IPS-15b (cell line): ENCODE data around the gene RGL4.

Experiments used
- H3K27me3 ChIP-seq: one replicate; pipeline ENCODE4 v1.6.1; 2013; ENCODE audit warnings: low read length; ENCODE audit not compliant: control insufficient read depth, insufficient read depth
- H3K36me3 ChIP-seq: one replicate; pipeline ENCODE4 v1.6.1; 2013; ENCODE audit warnings: low read length; ENCODE audit not compliant: control insufficient read depth, insufficient read depth
- H3K4me1 ChIP-seq: one replicate; pipeline ENCODE4 v1.6.1; 2013; ENCODE audit warnings: mild to moderate bottlenecking, low read length; ENCODE audit not compliant: control insufficient read depth, insufficient read depth
- H3K4me3 ChIP-seq: one replicate; pipeline ENCODE4 v1.5.1; 2013; ENCODE audit warnings: low read depth, low read length
- H3K9ac ChIP-seq: one replicate; pipeline ENCODE4 v1.6.1; 2013; ENCODE audit warnings: low read depth, mild to moderate bottlenecking, low read length
- H3K9me3 ChIP-seq: one replicate; pipeline ENCODE4 v1.6.1; 2013; ENCODE audit warnings: mild to moderate bottlenecking, low read length; ENCODE audit not compliant: control insufficient read depth, insufficient read depth

Gene RGL4

GRCh38 chr22:23693979-23694680 is 3.3 kb downstream of the RGL4 start:
- Histone ChIP-seq H3K9me3 (no peaks in the 10 kb centered on the region), H3K4me3 (no peak overlapping the region), H3K4me1 (no peaks in the 10 kb centered on the region), H3K27me3 (no peaks in the 10 kb centered on the region), H3K36me3 (peaks cover 24% of the 10 kb centered on the region), H3K9ac (no peak overlapping the region)

- H3K4me3 ChIP-seq = no peak overlapping the region
- H3K4me1 ChIP-seq = no peaks in the 10 kb centered on the region
- H3K36me3 ChIP-seq = peaks cover 24% of the 10 kb centered on the region
- H3K27me3 ChIP-seq = no peaks in the 10 kb centered on the region
- no peaks in the 10 kb centered on the region for H3K9me3 ChIP-seq
- H3K9ac ChIP-seq = no peak overlapping the region
Observed at GRCh38 chr22:23695141-23695540, 4.3 kb downstream of the RGL4 start.

- Histone ChIP-seq H3K9me3 (no peaks in the 10 kb centered on the region), H3K4me1 (no peaks in the 10 kb centered on the region), H3K27me3 (no peaks in the 10 kb centered on the region), H3K36me3 (peaks cover 24% of the 10 kb centered on the region), H3K4me3 (no peak overlapping the region), H3K9ac (no peak overlapping the region)
Observed at GRCh38 chr22:23695571-23696325, 4.9 kb downstream of the RGL4 start.

GRCh38 chr22:23696326-23696851 is 5.6 kb downstream of the RGL4 start:
- no peak overlapping the region for H3K4me3 ChIP-seq
- no peaks in the 10 kb centered on the region for H3K27me3 ChIP-seq
- H3K9ac ChIP-seq = no peak overlapping the region
- H3K36me3 ChIP-seq = peaks cover 26% of the 10 kb centered on the region
- no peaks in the 10 kb centered on the region for H3K9me3 ChIP-seq
- no peaks in the 10 kb centered on the region for H3K4me1 ChIP-seq

GRCh38 chr22:23697031-23697970 is 6.5 kb downstream of the RGL4 start:
- Histone ChIP-seq H3K4me1 (no peaks in the 10 kb centered on the region), H3K9ac (no peak overlapping the region), H3K27me3 (no peaks in the 10 kb centered on the region), H3K4me3 (no peak overlapping the region), H3K9me3 (no peaks in the 10 kb centered on the region), H3K36me3 (peaks cover 26% of the 10 kb centered on the region)

- Histone ChIP-seq H3K9me3 (no peaks in the 10 kb centered on the region), H3K27me3 (no peaks in the 10 kb centered on the region), H3K4me1 (no peaks in the 10 kb centered on the region), H3K4me3 (no peak overlapping the region), H3K36me3 (peaks cover 26% of the 10 kb centered on the region), H3K9ac (no peak overlapping the region)
Observed at GRCh38 chr22:23698094-23698493, 7.3 kb downstream of the RGL4 start.

- Histone ChIP-seq H3K36me3 (peaks cover 24% of the 10 kb centered on the region), H3K9me3 (no peaks in the 10 kb centered on the region), H3K27me3 (no peaks in the 10 kb centered on the region), H3K9ac (no peak overlapping the region), H3K4me3 (no peak overlapping the region), H3K4me1 (no peaks in the 10 kb centered on the region)
Observed at GRCh38 chr22:23698673-23699235, 7.9 kb downstream of the RGL4 start.

- no peaks in the 10 kb centered on the region for H3K4me1 ChIP-seq
- H3K4me3 ChIP-seq = no peak overlapping the region
- H3K9me3 ChIP-seq = no peaks in the 10 kb centered on the region
- H3K36me3 ChIP-seq = peaks cover 8% of the 10 kb centered on the region
- H3K27me3 ChIP-seq = no peaks in the 10 kb centered on the region
- no peak overlapping the region for H3K9ac ChIP-seq
Observed at GRCh38 chr22:23700706-23701105, 9.9 kb downstream of the RGL4 start.

- Histone ChIP-seq H3K4me3 (no peak overlapping the region), H3K9me3 (no peaks in the 10 kb centered on the region), H3K27me3 (no peaks in the 10 kb centered on the region), H3K9ac (no peak overlapping the region), H3K36me3 (peaks cover 14% of the 10 kb centered on the region), H3K4me1 (no peaks in the 10 kb centered on the region)
Observed at GRCh38 chr22:23704062-23704461, 13.2 kb downstream of the RGL4 start.

- no peak overlapping the region for H3K9ac ChIP-seq
- H3K4me1 ChIP-seq = no peaks in the 10 kb centered on the region
- no peaks in the 10 kb centered on the region for H3K9me3 ChIP-seq
- H3K36me3 ChIP-seq = peaks cover 16% of the 10 kb centered on the region
- no peak overlapping the region for H3K4me3 ChIP-seq
- no peaks in the 10 kb centered on the region for H3K27me3 ChIP-seq
Observed at GRCh38 chr22:23704829-23705228, 14.0 kb downstream of the RGL4 start.

GRCh38 chr22:23705358-23705757 is 14.5 kb downstream of the RGL4 start:
- no peaks in the 10 kb centered on the region for H3K9me3 ChIP-seq
- no peak overlapping the region for H3K4me3 ChIP-seq
- H3K4me1 ChIP-seq = no peaks in the 10 kb centered on the region
- H3K9ac ChIP-seq = no peak overlapping the region
- H3K36me3 ChIP-seq = peaks cover 20% of the 10 kb centered on the region
- no peaks in the 10 kb centered on the region for H3K27me3 ChIP-seq
